ENCODE measurements around the gene RPRD2. TPM values are rescaled to one million over a fixed set of nuclear protein-coding genes. Genes with fewer than 3 reads are reported as not detected.

RPRD2 gene
- total and polyA plus RNA-seq, 11 donors: 6.4 to 33.4 (median 22.6) TPM

GRCh38 chr1:150498342-150498741 is 134.4 kb downstream of the RPRD2 start:
- no peak overlapping the region for H3K4me3 ChIP-seq
- DNase-seq: no peak
- H3K9me3 ChIP-seq: no peaks in the 10 kb centered on the region
- TF ChIP-seq POLR2A (IDR thresholded peaks at IDR 0.05): no peak
- TF ChIP-seq, protein P1, sequence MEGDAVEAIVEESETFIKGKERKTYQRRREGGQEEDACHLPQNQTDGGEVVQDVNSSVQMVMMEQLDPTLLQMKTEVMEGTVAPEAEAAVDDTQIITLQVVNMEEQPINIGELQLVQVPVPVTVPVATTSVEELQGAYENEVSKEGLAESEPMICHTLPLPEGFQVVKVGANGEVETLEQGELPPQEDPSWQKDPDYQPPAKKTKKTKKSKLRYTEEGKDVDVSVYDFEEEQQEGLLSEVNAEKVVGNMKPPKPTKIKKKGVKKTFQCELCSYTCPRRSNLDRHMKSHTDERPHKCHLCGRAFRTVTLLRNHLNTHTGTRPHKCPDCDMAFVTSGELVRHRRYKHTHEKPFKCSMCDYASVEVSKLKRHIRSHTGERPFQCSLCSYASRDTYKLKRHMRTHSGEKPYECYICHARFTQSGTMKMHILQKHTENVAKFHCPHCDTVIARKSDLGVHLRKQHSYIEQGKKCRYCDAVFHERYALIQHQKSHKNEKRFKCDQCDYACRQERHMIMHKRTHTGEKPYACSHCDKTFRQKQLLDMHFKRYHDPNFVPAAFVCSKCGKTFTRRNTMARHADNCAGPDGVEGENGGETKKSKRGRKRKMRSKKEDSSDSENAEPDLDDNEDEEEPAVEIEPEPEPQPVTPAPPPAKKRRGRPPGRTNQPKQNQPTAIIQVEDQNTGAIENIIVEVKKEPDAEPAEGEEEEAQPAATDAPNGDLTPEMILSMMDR (IDR thresholded peaks at IDR 0.05): no peak
- H3K27ac ChIP-seq: no peak overlapping the region
- 95 to 98% (median 97%) methylated on average over 10 of the region's 10 CpGs for whole genome bisulfite sequencing, 4 donors
- ATAC-seq: no peak
- H3K36me3 ChIP-seq: peaks cover 0 to 95% (median 71%) of the 10 kb centered on the region in 9 donors
- H3K27me3 ChIP-seq: no peaks in the 10 kb centered on the region
- H3K4me1 ChIP-seq: no peaks in the 10 kb centered on the region
- intact Hi-C loops (cut with DNase I): no loop called here

DNA sequence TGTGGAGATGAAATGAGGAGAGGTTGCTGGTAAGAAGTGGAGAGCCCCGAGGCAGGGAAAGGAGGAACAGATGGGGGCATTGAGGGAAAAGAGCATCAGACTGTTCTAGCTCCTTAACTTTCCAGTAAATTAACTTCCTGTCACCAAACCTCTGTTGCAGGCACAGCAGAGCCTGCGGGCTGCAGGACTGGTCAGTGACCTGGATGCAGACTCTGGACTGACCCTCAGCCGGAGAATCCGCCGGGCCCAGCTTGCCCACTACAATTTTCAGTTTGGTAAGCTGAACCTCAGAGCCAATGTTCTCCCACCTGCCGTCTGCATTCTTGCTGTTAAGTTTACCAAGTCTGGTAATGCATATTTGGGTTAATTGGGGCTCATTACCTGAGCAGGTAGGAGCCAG is 141.5 kb downstream of the RPRD2 start:
- H3K27me3 ChIP-seq: no peaks in the 10 kb centered on the region
- peaks cover 0 to 71% (median 53%) of the 10 kb centered on the region in 9 donors for H3K36me3 ChIP-seq
- H3K27ac ChIP-seq: no peak overlapping the region
- no peaks in the 10 kb centered on the region for H3K9me3 ChIP-seq
- TF ChIP-seq POLR2A (IDR thresholded peaks at IDR 0.05): no peak
- TF ChIP-seq, protein P1 (IDR thresholded peaks at IDR 0.05): no peak
- ATAC-seq (no peak), DNase-seq (peak in 1 of 5 donors; percentile 2)
- WGBS, 4 donors: 89 to 95% (median 92%) methylated on average over 6 of the region's 6 CpGs
- H3K4me1 ChIP-seq: peaks cover 0 to 26% (median 9%) of the 10 kb centered on the region in 12 donors
- no peak overlapping the region for H3K4me3 ChIP-seq
- intact Hi-C loops (cut with DNase I): no loop called here

DNA sequence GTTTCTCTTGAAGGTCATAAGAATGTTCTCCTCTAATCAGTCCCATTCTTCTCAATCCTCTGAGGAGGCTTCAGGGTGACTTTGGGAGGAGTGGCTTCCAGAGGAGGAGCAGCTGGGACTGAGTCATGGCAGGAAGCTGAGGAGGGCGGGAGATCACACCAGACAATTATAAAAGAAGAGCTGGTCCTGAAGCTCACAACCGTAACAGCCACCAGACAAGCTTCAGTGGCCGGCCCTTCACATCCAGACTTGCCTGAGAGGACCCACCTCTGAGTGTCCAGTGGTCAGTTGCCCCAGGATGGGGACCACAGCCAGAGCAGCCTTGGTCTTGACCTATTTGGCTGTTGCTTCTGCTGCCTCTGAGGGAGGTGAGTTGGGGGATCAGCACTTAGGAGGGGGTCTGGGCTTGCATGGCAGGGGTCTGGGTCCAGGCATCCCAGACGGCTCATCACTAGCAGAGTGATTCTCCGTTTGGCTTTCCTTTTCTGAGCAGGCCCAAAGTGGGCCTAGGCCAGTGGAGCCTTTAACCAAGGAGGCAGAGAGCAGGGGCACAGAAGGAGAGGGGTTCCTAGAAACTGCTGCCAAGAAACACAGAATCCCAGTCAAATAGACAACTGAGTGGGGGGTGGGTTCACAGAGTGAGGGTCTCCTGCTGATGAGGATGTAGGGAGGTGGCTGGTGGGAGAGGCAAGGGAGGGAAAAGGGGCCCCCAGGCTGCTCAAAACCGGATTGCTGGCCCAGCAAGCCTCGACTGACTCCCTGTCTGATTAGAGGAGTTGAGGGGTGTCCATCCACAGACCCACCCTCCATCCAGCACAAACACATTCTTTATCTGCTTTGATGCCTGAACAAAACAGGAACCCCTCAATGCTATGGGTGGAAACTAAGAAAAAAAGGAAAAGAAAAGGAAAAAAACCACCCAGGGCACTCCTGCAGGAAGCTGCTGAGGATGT is 144.2 kb downstream of the RPRD2 start, which contains the start of gene ECM1:
TSS of gene ECM1 (plus strand) at position 198 of the 953 bp plus-strand sequence. CDS start at position 299, 101 bp downstream.
- Histone ChIP-seq H3K27ac (peak within 1 kb of the TSS; percentile 57 to 90 (median 79)), H3K36me3 (peaks cover 0 to 69% (median 33%) of the 10 kb centered on the region in 9 donors), H3K4me3 (peak within 1 kb of the TSS in 11 of 12 donors; percentile 4 to 63 (median 47)), H3K27me3 (no peaks in the 10 kb centered on the region), H3K9me3 (no peaks in the 10 kb centered on the region), H3K4me1 (peaks cover 0 to 31% (median 9%) of the 10 kb centered on the region in 12 donors)
- TF ChIP-seq, protein P1 (IDR thresholded peaks at IDR 0.05): no peak
- peak in 1 of 2 donors; percentile 70 for TF ChIP-seq POLR2A (IDR thresholded peaks at IDR 0.05)
- intact Hi-C loops (cut with DNase I): no loop called here
- peak; percentile 56 to 94 (median 88) for ATAC-seq
- WGBS, 4 donors: 46 to 57% (median 52%) methylated on average over 7 of the region's 7 CpGs
- DNase-seq: peak in 4 of 5 donors; percentile 70 to 79 (median 75)

- WGBS, 4 donors: 64 to 76% (median 66%) methylated on average over 3 to 4 of the region's 4 CpGs
- H3K27ac ChIP-seq: peak overlapping the region in 7 of 12 donors; percentile 73 to 90 (median 79)
- ATAC-seq: peak in 3 of 4 donors; percentile 1 to 38 (median 8)
These were observed 145.0 kb downstream of the RPRD2 start for GRCh38 chr1:150508982-150509381.

More at GRCh38 chr1:150508982-150509381, 145.0 kb downstream of the RPRD2 start:
- intact Hi-C loops (cut with DNase I): no loop called here
- no peaks in the 10 kb centered on the region for H3K9me3 ChIP-seq
- no peak for TF ChIP-seq POLR2A (IDR thresholded peaks at IDR 0.05)
- TF ChIP-seq, protein P1 (IDR thresholded peaks at IDR 0.05): no peak
- H3K4me3 ChIP-seq: peak overlapping the region in 10 of 12 donors; percentile 4 to 63 (median 49)
- no peaks in the 10 kb centered on the region for H3K27me3 ChIP-seq
- peaks cover 0 to 31% (median 9%) of the 10 kb centered on the region in 12 donors for H3K4me1 ChIP-seq
- DNase-seq: no peak
- peaks cover 0 to 70% (median 31%) of the 10 kb centered on the region in 9 donors for H3K36me3 ChIP-seq
